ENCODE results near the gene PAPPA. TPM values are rescaled to one million over a fixed set of nuclear protein-coding genes. Genes with fewer than 3 reads are reported as not detected.

The PAPPA gene
- total RNA-seq, 1 donor from 2014 or later: 219 TPM

GRCh38 chr9:116390303-116391228 lies 237.0 kb downstream of the PAPPA start:
- peaks cover 69% of the 10 kb centered on the region for H3K36me3 Mint-ChIP-seq (ENCODE audit: low read depth)
- H3K9me3 Mint-ChIP-seq (ENCODE audit: low read depth): no peaks in the 10 kb centered on the region
- H3K27me3 Mint-ChIP-seq (ENCODE audit: low read depth): no peaks in the 10 kb centered on the region
- TF ChIP-seq CTCF (IDR thresholded peaks at IDR 0.05): no peak
- peak overlapping the region; percentile 65 for H3K27ac Mint-ChIP-seq (ENCODE audit: unreplicated experiment)
- no peak for DNase-seq (ENCODE audit: low spot score)
- H3K4me1 Mint-ChIP-seq (ENCODE audit: low read depth): peaks cover 55% of the 10 kb centered on the region
- H3K4me3 Mint-ChIP-seq (ENCODE audit: unreplicated experiment): no peak overlapping the region

- H3K27ac Mint-ChIP-seq (ENCODE audit: unreplicated experiment): peak overlapping the region; percentile 54
- peaks cover 68% of the 10 kb centered on the region for H3K36me3 Mint-ChIP-seq (ENCODE audit: low read depth)
- no peak for DNase-seq (ENCODE audit: low spot score)
- H3K4me1 Mint-ChIP-seq (ENCODE audit: low read depth): peaks cover 55% of the 10 kb centered on the region
- no peak for TF ChIP-seq CTCF (IDR thresholded peaks at IDR 0.05)
- no peak overlapping the region for H3K4me3 Mint-ChIP-seq (ENCODE audit: unreplicated experiment)
- H3K27me3 Mint-ChIP-seq (ENCODE audit: low read depth): no peaks in the 10 kb centered on the region
- no peaks in the 10 kb centered on the region for H3K9me3 Mint-ChIP-seq (ENCODE audit: low read depth)
These were observed 237.8 kb downstream of the PAPPA start for GRCh38 chr9:116391306-116391900.

- H3K27me3 Mint-ChIP-seq (ENCODE audit: low read depth): no peaks in the 10 kb centered on the region
- H3K27ac Mint-ChIP-seq (ENCODE audit: unreplicated experiment): peak overlapping the region; percentile 70
- H3K9me3 Mint-ChIP-seq (ENCODE audit: low read depth): no peaks in the 10 kb centered on the region
- TF ChIP-seq CTCF (IDR thresholded peaks at IDR 0.05): no peak
- peaks cover 41% of the 10 kb centered on the region for H3K4me1 Mint-ChIP-seq (ENCODE audit: low read depth)
- peaks cover 69% of the 10 kb centered on the region for H3K36me3 Mint-ChIP-seq (ENCODE audit: low read depth)
- no peak for DNase-seq (ENCODE audit: low spot score)
- H3K4me3 Mint-ChIP-seq (ENCODE audit: unreplicated experiment): no peak overlapping the region
These were observed 239.6 kb downstream of the PAPPA start for GRCh38 chr9:116393198-116393597.

- no peaks in the 10 kb centered on the region for H3K27me3 Mint-ChIP-seq (ENCODE audit: low read depth)
- H3K4me1 Mint-ChIP-seq (ENCODE audit: low read depth): peaks cover 35% of the 10 kb centered on the region
- DNase-seq (ENCODE audit: low spot score): no peak
- no peaks in the 10 kb centered on the region for H3K9me3 Mint-ChIP-seq (ENCODE audit: low read depth)
- no peak for TF ChIP-seq CTCF (IDR thresholded peaks at IDR 0.05)
- peaks cover 67% of the 10 kb centered on the region for H3K36me3 Mint-ChIP-seq (ENCODE audit: low read depth)
- H3K27ac Mint-ChIP-seq (ENCODE audit: unreplicated experiment): peak overlapping the region; percentile 73
- H3K4me3 Mint-ChIP-seq (ENCODE audit: unreplicated experiment): no peak overlapping the region
These were observed 240.5 kb downstream of the PAPPA start for GRCh38 chr9:116394070-116394469.

- no peak for DNase-seq (ENCODE audit: low spot score)
- Mint-ChIP-seq H3K36me3 (ENCODE audit: low read depth) (peaks cover 64% of the 10 kb centered on the region), H3K4me3 (ENCODE audit: unreplicated experiment) (no peak overlapping the region), H3K27ac (ENCODE audit: unreplicated experiment) (peak overlapping the region; percentile 82), H3K4me1 (ENCODE audit: low read depth) (peaks cover 27% of the 10 kb centered on the region), H3K9me3 (ENCODE audit: low read depth) (no peaks in the 10 kb centered on the region), H3K27me3 (ENCODE audit: low read depth) (no peaks in the 10 kb centered on the region)
- TF ChIP-seq CTCF (IDR thresholded peaks at IDR 0.05): no peak
These were observed 241.5 kb downstream of the PAPPA start for GRCh38 chr9:116394894-116395698.
